ENCODE results near the gene PFKFB2. TPM values are rescaled to one million over a fixed set of nuclear protein-coding genes. Genes with fewer than 3 reads are reported as not detected.

PFKFB2 gene
- 13.3 to 15.5 TPM (median 14.8 TPM) in 3 replicates for total RNA-seq
- long read RNA-seq, partial matches to known transcripts = 0 of 11 reads
- long read RNA-seq, other reads (novel, unspliced or antisense) = 10 of 11 reads

DNA sequence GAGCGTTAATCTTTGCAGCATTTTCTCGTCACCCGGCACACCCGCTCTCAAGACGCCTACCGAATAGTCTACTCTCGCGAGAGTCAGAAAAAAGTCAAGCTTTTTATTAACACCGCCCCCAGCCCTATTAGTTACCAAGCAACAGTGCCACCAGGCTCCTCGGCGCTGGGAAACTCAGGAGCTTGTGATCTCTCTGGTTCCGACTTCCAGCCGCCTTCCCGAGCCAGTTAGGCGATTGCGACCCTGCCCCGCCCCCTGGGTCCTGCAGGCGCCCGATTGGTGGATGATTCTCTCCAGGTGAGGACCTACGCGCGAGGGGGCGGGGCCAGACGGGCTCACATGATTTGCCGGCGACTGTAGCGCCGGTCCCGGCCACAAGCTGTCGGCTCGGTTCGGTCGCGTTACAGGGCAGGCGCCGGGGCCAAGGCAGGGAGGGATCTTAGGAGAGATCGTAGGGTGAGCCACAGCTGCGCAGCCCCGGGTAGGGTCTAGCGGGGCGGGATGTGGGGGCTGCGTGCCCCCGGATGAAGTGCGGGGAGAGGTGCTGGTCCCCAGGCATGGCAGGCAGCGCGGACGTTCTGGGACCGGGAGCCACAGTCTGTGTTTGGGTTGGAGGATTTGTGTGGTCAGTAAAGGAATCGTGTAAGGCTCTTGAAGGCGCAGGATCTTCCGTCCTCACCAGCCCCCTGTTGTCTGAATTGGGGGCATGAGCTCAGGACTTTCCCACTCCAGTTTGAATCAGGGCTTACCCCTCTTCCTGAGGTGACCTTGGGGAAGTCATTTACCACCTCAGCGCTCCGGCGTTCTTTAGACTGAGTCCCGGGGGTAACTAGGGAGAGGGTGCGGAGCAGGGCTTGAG is at the start of gene PFKFB2:
Gene PFKFB2, plus strand, starts transcription at position 365 of the 859 bp plus-strand sequence. CDS start 1,443 bp downstream, outside the sequence.
- peak within 1 kb of the TSS; percentile 86 for H3K4me3 Mint-ChIP-seq (ENCODE audit: unreplicated experiment)
- H3K9me3 Mint-ChIP-seq (ENCODE audit: low read depth) = no peaks in the 10 kb centered on the region
- H3K27ac Mint-ChIP-seq (ENCODE audit: unreplicated experiment) = peak within 1 kb of the TSS; percentile 94
- TF ChIP-seq, protein P1, sequence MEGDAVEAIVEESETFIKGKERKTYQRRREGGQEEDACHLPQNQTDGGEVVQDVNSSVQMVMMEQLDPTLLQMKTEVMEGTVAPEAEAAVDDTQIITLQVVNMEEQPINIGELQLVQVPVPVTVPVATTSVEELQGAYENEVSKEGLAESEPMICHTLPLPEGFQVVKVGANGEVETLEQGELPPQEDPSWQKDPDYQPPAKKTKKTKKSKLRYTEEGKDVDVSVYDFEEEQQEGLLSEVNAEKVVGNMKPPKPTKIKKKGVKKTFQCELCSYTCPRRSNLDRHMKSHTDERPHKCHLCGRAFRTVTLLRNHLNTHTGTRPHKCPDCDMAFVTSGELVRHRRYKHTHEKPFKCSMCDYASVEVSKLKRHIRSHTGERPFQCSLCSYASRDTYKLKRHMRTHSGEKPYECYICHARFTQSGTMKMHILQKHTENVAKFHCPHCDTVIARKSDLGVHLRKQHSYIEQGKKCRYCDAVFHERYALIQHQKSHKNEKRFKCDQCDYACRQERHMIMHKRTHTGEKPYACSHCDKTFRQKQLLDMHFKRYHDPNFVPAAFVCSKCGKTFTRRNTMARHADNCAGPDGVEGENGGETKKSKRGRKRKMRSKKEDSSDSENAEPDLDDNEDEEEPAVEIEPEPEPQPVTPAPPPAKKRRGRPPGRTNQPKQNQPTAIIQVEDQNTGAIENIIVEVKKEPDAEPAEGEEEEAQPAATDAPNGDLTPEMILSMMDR (IDR thresholded peaks at IDR 0.05) = peak; percentile 49
- peaks cover 5% of the 10 kb centered on the region for H3K36me3 Mint-ChIP-seq (ENCODE audit: low read depth)
- no peaks in the 10 kb centered on the region for H3K27me3 Mint-ChIP-seq (ENCODE audit: low read depth)
- peaks cover 36% of the 10 kb centered on the region for H3K4me1 Mint-ChIP-seq (ENCODE audit: low read depth)
- peak; percentile 99 for DNase-seq (ENCODE audit: low spot score)

GRCh38 chr1:207004931-207005830 is 47.9 kb upstream of the PFKFB2 start:
- no peak overlapping the region for H3K4me3 Mint-ChIP-seq (ENCODE audit: unreplicated experiment)
- H3K36me3 Mint-ChIP-seq (ENCODE audit: low read depth) = no peaks in the 10 kb centered on the region
- peaks cover 16% of the 10 kb centered on the region for H3K4me1 Mint-ChIP-seq (ENCODE audit: low read depth)
- H3K27me3 Mint-ChIP-seq (ENCODE audit: low read depth) = peaks cover 5% of the 10 kb centered on the region
- DNase-seq (ENCODE audit: low spot score) = no peak
- peaks cover 5% of the 10 kb centered on the region for H3K9me3 Mint-ChIP-seq (ENCODE audit: low read depth)
- TF ChIP-seq, protein P1 (IDR thresholded peaks at IDR 0.05) = peak; percentile 80
- H3K27ac Mint-ChIP-seq (ENCODE audit: unreplicated experiment) = no peak overlapping the region

DNA sequence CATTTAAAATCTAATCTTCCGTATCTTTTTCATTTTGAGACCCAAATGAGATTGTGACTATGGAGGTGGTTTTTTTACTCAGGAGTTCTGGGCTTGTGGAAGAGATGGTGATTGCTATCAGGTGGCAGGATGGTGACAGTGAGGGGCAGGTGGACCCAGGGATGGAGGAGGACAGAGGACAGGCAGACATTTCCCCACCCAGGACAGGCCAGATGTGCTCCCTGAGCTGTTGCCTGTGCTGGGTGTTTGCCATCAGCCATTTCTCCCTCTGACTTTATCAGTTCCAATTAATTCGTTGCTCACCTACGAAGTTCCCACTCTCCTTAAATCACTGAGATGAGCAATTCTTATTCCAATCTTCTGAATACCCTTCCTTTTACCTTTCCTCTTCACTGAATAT is 47.0 kb upstream of the PFKFB2 start:
- Mint-ChIP-seq H3K4me3 (ENCODE audit: unreplicated experiment) (no peak overlapping the region), H3K36me3 (ENCODE audit: low read depth) (no peaks in the 10 kb centered on the region), H3K27ac (ENCODE audit: unreplicated experiment) (no peak overlapping the region), H3K9me3 (ENCODE audit: low read depth) (peaks cover 5% of the 10 kb centered on the region), H3K4me1 (ENCODE audit: low read depth) (peaks cover 16% of the 10 kb centered on the region), H3K27me3 (ENCODE audit: low read depth) (peaks cover 2% of the 10 kb centered on the region)
- DNase-seq (ENCODE audit: low spot score) = no peak
- TF ChIP-seq, protein P1 (IDR thresholded peaks at IDR 0.05) = no peak

DNA sequence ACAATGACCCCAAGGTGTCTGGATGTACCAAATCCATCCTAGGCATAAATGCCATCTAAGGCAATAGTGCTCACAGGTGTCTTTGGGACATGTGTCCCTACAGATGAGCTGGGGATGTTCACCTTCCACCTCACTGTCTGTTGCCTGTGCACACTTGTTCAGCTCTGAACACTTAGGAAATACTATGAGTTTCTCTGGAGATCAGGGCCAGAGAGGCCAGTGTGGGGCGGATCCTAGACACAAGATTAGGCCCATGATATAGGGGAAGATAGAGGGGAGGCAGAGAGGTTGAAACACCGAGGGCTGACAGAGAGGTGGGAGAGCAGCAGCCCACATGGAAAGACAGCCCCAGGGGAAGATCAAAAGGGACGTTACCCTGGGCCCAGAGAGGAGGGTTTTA is 46.2 kb upstream of the PFKFB2 start:
- Mint-ChIP-seq H3K4me1 (ENCODE audit: low read depth) (peaks cover 16% of the 10 kb centered on the region), H3K4me3 (ENCODE audit: unreplicated experiment) (no peak overlapping the region), H3K27me3 (ENCODE audit: low read depth) (peaks cover 2% of the 10 kb centered on the region), H3K27ac (ENCODE audit: unreplicated experiment) (peak overlapping the region; percentile 84), H3K9me3 (ENCODE audit: low read depth) (peaks cover 5% of the 10 kb centered on the region), H3K36me3 (ENCODE audit: low read depth) (no peaks in the 10 kb centered on the region)
- TF ChIP-seq, protein P1 (IDR thresholded peaks at IDR 0.05) = no peak
- DNase-seq (ENCODE audit: low spot score) = no peak
